Endothelial cell of umbilical vein (primary cell): ENCODE measurements around the gene HNRNPLL.

Source experiments
- CTCF ChIP-seq, 2 donors: IDR thresholded peaks; 1 replicate in 1 of 2; 2 replicates in 1 of 2; pipeline ENCODE4 v1.5.1; 2011; ENCODE audit warnings: low read length in 2 of 2, mild to moderate bottlenecking in 2 of 2, moderate library complexity in 2 of 2, control low read depth in 1 of 2, inconsistent platforms in 1 of 2, low read depth in 1 of 2; ENCODE audit not compliant: insufficient read depth in 1 of 2; ENCODE audit errors: extremely low read depth in 1 of 2
- FOS ChIP-seq: IDR thresholded peaks from 2 replicates; pipeline ENCODE4 v1.6.1; 2011; ENCODE audit warnings: mild to moderate bottlenecking, low read length, moderate library complexity, borderline replicate concordance; ENCODE audit not compliant: insufficient read depth
- POLR2A ChIP-seq: IDR thresholded peaks from 2 replicates; pipeline ENCODE4 v1.6.1; 2012; ENCODE audit warnings: low read depth, mild to moderate bottlenecking, control low read depth, low read length

GRCh38 chr2:38610851-38611801, 8.4 kb upstream of the HNRNPLL start:
- TF ChIP-seq CTCF (IDR thresholded peaks at IDR 0.05; ENCODE audit: extremely low read depth in 1 of 2, insufficient read depth in 1 of 2, low read depth in 1 of 2, low read length in 2 of 2) (no peak), FOS (no peak), POLR2A (no peak)
